Loucy (cell line): ENCODE results near the gene TP73.

Source experiments
- EZH2phosphoT487 ChIP-seq: fragments of 200-600 bp; IDR thresholded peaks from 2 replicates; pipeline ENCODE4 v1.6.1; 2018; ENCODE audit warnings: antibody characterized with exemption, mild to moderate bottlenecking, moderate library complexity, borderline replicate concordance
- TF ChIP-seq, protein P1 (sequence below): fragments of 200-600 bp; sonication (generic); conservative IDR thresholded peaks from 2 replicates; pipeline ENCODE4 v1.5.1; 2014; ENCODE audit warnings: mild to moderate bottlenecking, antibody characterized with exemption, low read length

DNA sequence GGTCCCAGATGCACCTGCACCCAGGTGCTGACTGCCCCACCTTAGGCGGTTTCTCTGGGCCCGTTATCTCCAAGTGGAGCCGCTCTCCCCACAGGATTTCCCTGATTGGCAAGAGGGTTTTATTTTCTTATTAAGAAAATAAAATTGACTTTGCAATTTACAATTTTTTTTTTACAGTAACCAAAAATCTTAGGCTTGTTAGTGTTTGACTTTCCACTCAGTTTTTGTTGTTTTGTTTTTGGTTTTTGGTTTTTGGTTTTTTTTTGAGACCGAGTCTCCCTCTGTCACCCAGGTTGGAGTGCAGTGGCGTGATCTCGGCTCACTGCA lies 95.2 kb downstream of the TP73 start:
- TF ChIP-seq, protein P1, sequence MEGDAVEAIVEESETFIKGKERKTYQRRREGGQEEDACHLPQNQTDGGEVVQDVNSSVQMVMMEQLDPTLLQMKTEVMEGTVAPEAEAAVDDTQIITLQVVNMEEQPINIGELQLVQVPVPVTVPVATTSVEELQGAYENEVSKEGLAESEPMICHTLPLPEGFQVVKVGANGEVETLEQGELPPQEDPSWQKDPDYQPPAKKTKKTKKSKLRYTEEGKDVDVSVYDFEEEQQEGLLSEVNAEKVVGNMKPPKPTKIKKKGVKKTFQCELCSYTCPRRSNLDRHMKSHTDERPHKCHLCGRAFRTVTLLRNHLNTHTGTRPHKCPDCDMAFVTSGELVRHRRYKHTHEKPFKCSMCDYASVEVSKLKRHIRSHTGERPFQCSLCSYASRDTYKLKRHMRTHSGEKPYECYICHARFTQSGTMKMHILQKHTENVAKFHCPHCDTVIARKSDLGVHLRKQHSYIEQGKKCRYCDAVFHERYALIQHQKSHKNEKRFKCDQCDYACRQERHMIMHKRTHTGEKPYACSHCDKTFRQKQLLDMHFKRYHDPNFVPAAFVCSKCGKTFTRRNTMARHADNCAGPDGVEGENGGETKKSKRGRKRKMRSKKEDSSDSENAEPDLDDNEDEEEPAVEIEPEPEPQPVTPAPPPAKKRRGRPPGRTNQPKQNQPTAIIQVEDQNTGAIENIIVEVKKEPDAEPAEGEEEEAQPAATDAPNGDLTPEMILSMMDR = no peak
- no peak for TF ChIP-seq EZH2phosphoT487
